NCI-H1417 treated with DMSO at 0.1 percent for 48 hours (cell line): ENCODE results near the gene SMIM35.

Experiments used
- DNase-seq: peaks from one replicate; lab custom pipeline; 2025; lab: John Stamatoyannopoulos, UW

SMIM35 gene

GRCh38 chr11:118057251-118058145, 29.3 kb downstream of the SMIM35 start:
- no peak for DNase-seq

- DNase-seq = no peak
These were observed 30.0 kb downstream of the SMIM35 start for GRCh38 chr11:118056806-118057205.

GRCh38 chr11:118055966-118056365, 30.8 kb downstream of the SMIM35 start:
- DNase-seq = no peak

- no peak for DNase-seq
These were observed 31.8 kb downstream of the SMIM35 start for GRCh38 chr11:118054712-118055640.

- no peak for DNase-seq
These were observed 34.1 kb downstream of the SMIM35 start for GRCh38 chr11:118052581-118053206.

- DNase-seq = no peak
These were observed 34.9 kb downstream of the SMIM35 start for GRCh38 chr11:118051611-118052461.

GRCh38 chr11:118051136-118051610, 35.6 kb downstream of the SMIM35 start:
- no peak for DNase-seq

- no peak for DNase-seq
These were observed 36.4 kb downstream of the SMIM35 start for GRCh38 chr11:118050208-118050891.

- no peak for DNase-seq
These were observed 37.0 kb downstream of the SMIM35 start for GRCh38 chr11:118049771-118050170.

- DNase-seq = no peak
These were observed 38.0 kb downstream of the SMIM35 start for GRCh38 chr11:118048472-118049370.

- DNase-seq = no peak
These were observed 39.0 kb downstream of the SMIM35 start for GRCh38 chr11:118047749-118048148.

GRCh38 chr11:118046964-118047700, 39.6 kb downstream of the SMIM35 start:
- DNase-seq = no peak

- DNase-seq = no peak
These were observed 40.5 kb downstream of the SMIM35 start for GRCh38 chr11:118046051-118046963.

- peak; percentile 18 for DNase-seq
These were observed 41.6 kb downstream of the SMIM35 start for GRCh38 chr11:118045191-118045590.

- DNase-seq = no peak
These were observed 44.0 kb downstream of the SMIM35 start for GRCh38 chr11:118042796-118043195.

- no peak for DNase-seq
These were observed 44.6 kb downstream of the SMIM35 start for GRCh38 chr11:118042141-118042540.

- DNase-seq = no peak
These were observed 53.3 kb downstream of the SMIM35 start for GRCh38 chr11:118033443-118033842.

- DNase-seq = no peak
These were observed 58.1 kb downstream of the SMIM35 start for GRCh38 chr11:118028626-118029025.
